GM19328 (cell line): Measurements from ENCODE around the gene PPP1R8.
"Not testable (repeated sequence)": the region's sequence is repeated elsewhere in the genome, so short reads cannot be mapped to it uniquely, and the experiment has no call there.

Experiments used
- ATAC-seq: cut with Tn5 transposase; IDR thresholded peaks from one replicate; pipeline ENCODE4 v1.9.1; 2021; ENCODE audit warnings: mild to moderate bottlenecking, moderate library complexity; ENCODE audit not compliant: unreplicated experiment

The PPP1R8 gene

GRCh38 chr1:27831568-27832410 lies 1.2 kb downstream of the PPP1R8 start:
- no peak for ATAC-seq

- no peak for ATAC-seq
Measured at GRCh38 chr1:27832762-27833161, 2.2 kb downstream of the PPP1R8 start.

GRCh38 chr1:27833470-27833869 lies 2.9 kb downstream of the PPP1R8 start:
- no peak for ATAC-seq

GRCh38 chr1:27835046-27835445 lies 4.5 kb downstream of the PPP1R8 start:
- no peak for ATAC-seq

GRCh38 chr1:27835501-27835900 lies 4.9 kb downstream of the PPP1R8 start:
- no peak for ATAC-seq

- ATAC-seq = no peak
Measured at GRCh38 chr1:27849951-27850350, 19.4 kb downstream of the PPP1R8 start.

GRCh38 chr1:27855085-27855484 lies 24.5 kb downstream of the PPP1R8 start:
- ATAC-seq = no peak

- no peak for ATAC-seq
Measured at GRCh38 chr1:27856561-27857343, 26.2 kb downstream of the PPP1R8 start.

- ATAC-seq = not testable (repeated sequence)
Measured at GRCh38 chr1:27857552-27857951, 27.0 kb downstream of the PPP1R8 start.

- ATAC-seq = no peak
Measured at GRCh38 chr1:27858072-27858948, 27.7 kb downstream of the PPP1R8 start.

- ATAC-seq = no peak
Measured at GRCh38 chr1:27858949-27859576, 28.5 kb downstream of the PPP1R8 start.

- ATAC-seq = no peak
Measured at GRCh38 chr1:27861436-27861835, 30.9 kb downstream of the PPP1R8 start.

GRCh38 chr1:27862004-27862403 lies 31.4 kb downstream of the PPP1R8 start:
- ATAC-seq = no peak

GRCh38 chr1:27862671-27863537 lies 32.3 kb downstream of the PPP1R8 start:
- ATAC-seq = no peak

- ATAC-seq = no peak
Measured at GRCh38 chr1:27863538-27863915, 32.9 kb downstream of the PPP1R8 start.

GRCh38 chr1:27864264-27864895 lies 33.8 kb downstream of the PPP1R8 start:
- ATAC-seq = no peak

- no peak for ATAC-seq
Measured at GRCh38 chr1:27865821-27866220, 35.2 kb downstream of the PPP1R8 start.

GRCh38 chr1:27868556-27868931 lies 38.0 kb downstream of the PPP1R8 start:
- ATAC-seq = no peak
